Measurements from ENCODE around the gene POLR1D. TPM values are rescaled to one million over a fixed set of nuclear protein-coding genes. Genes with fewer than 3 reads are reported as not detected.

Gene POLR1D
- total RNA-seq: 100 to 1,000 TPM; 110 to 148 (median 124) TPM

GRCh38 chr13:27621366-27622101 is at the start of gene POLR1D:
TSS of gene POLR1D (plus strand) at chr13:27621892. CDS start at chr13:27621984, 92 bp downstream.
- Histone ChIP-seq H3K27ac (replicated peaks in 1 of 4) (peak within 1 kb of the TSS; percentile 98 to 99 (median 98)), H3K9me3 (no peaks in the 10 kb centered on the region), H3K4me3 (peak within 1 kb of the TSS; percentile 78 to 95 (median 88)), H3K27me3 (no peaks in the 10 kb centered on the region), H3K4me1 (peaks cover 30 to 51% (median 47%) of the 10 kb centered on the region in 4 donors), H3K36me3 (peaks cover 0 to 12% (median 4%) of the 10 kb centered on the region in 4 donors)
- no peak for DNase-seq (ENCODE audit: extremely low spot score)
- intact Hi-C loops (cut with DNase I): loop anchor here (5.0 to 10.0 kb wide), 2 partner anchors 169 to 197 kb away; partner anchors contain the start of genes GTF3A and MTIF3
- 0% methylated on average over 13 of the region's 71 CpGs for WGBS
- no peak for TF ChIP-seq CTCF (IDR thresholded peaks at IDR 0.05)
- TF ChIP-seq EP300 (IDR thresholded peaks at IDR 0.05): no peak
- TF ChIP-seq POLR2AphosphoS5 (IDR thresholded peaks at IDR 0.05): peak; percentile 85 to 90
- TF ChIP-seq POLR2A (IDR thresholded peaks at IDR 0.05; ENCODE audit: low read depth): peak; percentile 22

- TF ChIP-seq POLR2A (IDR thresholded peaks at IDR 0.05; ENCODE audit: low read depth): no peak
- no peak for TF ChIP-seq CTCF (IDR thresholded peaks at IDR 0.05)
- no peak for TF ChIP-seq POLR2AphosphoS5 (IDR thresholded peaks at IDR 0.05)
- no peak for TF ChIP-seq EP300 (IDR thresholded peaks at IDR 0.05)
- Histone ChIP-seq H3K27ac (replicated peaks in 1 of 4) (no peak overlapping the region), H3K36me3 (peaks cover 0 to 21% (median 15%) of the 10 kb centered on the region in 4 donors), H3K9me3 (no peaks in the 10 kb centered on the region), H3K4me1 (peaks cover 0 to 20% (median 17%) of the 10 kb centered on the region in 4 donors), H3K4me3 (no peak overlapping the region), H3K27me3 (no peaks in the 10 kb centered on the region)
- DNase-seq (ENCODE audit: extremely low spot score): no peak
- intact Hi-C loops (cut with DNase I): no loop called here
Observed at GRCh38 chr13:27572234-27572901, 49.3 kb upstream of the POLR1D start.

- 74% methylated on average over 2 of the region's 2 CpGs for WGBS
- no peak overlapping the region for H3K27ac ChIP-seq (replicated peaks in 1 of 4)
Observed at GRCh38 chr13:27573265-27573664, 48.4 kb upstream of the POLR1D start.

GRCh38 chr13:27574661-27575060 is 47.0 kb upstream of the POLR1D start:
- Histone ChIP-seq H3K36me3 (no peaks in the 10 kb centered on the region), H3K27ac (replicated peaks in 1 of 4) (no peak overlapping the region), H3K27me3 (no peaks in the 10 kb centered on the region), H3K4me3 (no peak overlapping the region), H3K4me1 (peaks cover 0 to 40% (median 30%) of the 10 kb centered on the region in 4 donors), H3K9me3 (no peaks in the 10 kb centered on the region)
- TF ChIP-seq POLR2A (IDR thresholded peaks at IDR 0.05; ENCODE audit: low read depth): no peak
- no peak for TF ChIP-seq EP300 (IDR thresholded peaks at IDR 0.05)
- TF ChIP-seq CTCF (IDR thresholded peaks at IDR 0.05): no peak
- TF ChIP-seq POLR2AphosphoS5 (IDR thresholded peaks at IDR 0.05): no peak
- intact Hi-C loops (cut with DNase I): no loop called here
- WGBS: 100% methylated on average over 1 of the region's 1 CpG
- DNase-seq (ENCODE audit: extremely low spot score): no peak

More at GRCh38 chr13:27573265-27573664, 48.4 kb upstream of the POLR1D start:
- Histone ChIP-seq H3K27me3 (no peaks in the 10 kb centered on the region), H3K36me3 (peaks cover 0 to 12% (median 9%) of the 10 kb centered on the region in 4 donors), H3K4me1 (peaks cover 0 to 28% (median 23%) of the 10 kb centered on the region in 4 donors), H3K4me3 (no peak overlapping the region), H3K9me3 (no peaks in the 10 kb centered on the region)
- no peak for DNase-seq (ENCODE audit: extremely low spot score)
- TF ChIP-seq EP300 (IDR thresholded peaks at IDR 0.05) (no peak), CTCF (IDR thresholded peaks at IDR 0.05) (no peak), POLR2A (IDR thresholded peaks at IDR 0.05; ENCODE audit: low read depth) (no peak), POLR2AphosphoS5 (IDR thresholded peaks at IDR 0.05) (no peak)
- intact Hi-C loops (cut with DNase I): no loop called here
